ENCODE measurements around the gene RAB8B.

Gene RAB8B

GRCh38 chr15:63238796-63239195, 49.4 kb downstream of the RAB8B start:
- CTCF ChIA-PET: interaction anchor here (0.8 kb wide), 1 partner anchor 24 kb away, joined by 3 read pairs; no protein-coding TSS in a partner anchor
- no peak for TF ChIP-seq ZNF660 (tag by site-specific recombination; IDR thresholded peaks at IDR 0.05)
- TF ChIP-seq GLIS1 (tag by site-specific recombination; IDR thresholded peaks at IDR 0.05): peak; percentile 66
- TF ChIP-seq ZBTB48 (tag by site-specific recombination; IDR thresholded peaks at IDR 0.05): 0 out of 2 replicates have a peak, but pooled peaks have one; percentile 28
- TF ChIP-seq GLI2 (tag by site-specific recombination; IDR thresholded peaks at IDR 0.05; ENCODE audit: borderline replicate concordance, low read depth): no peak
- peak; percentile 37; the same call in 1 of the 2 replicates for TF ChIP-seq SP7 (tag by site-specific recombination; IDR thresholded peaks at IDR 0.05)
- peak; percentile 63 for TF ChIP-seq PRDM6 (tag by site-specific recombination; IDR thresholded peaks at IDR 0.05)
- no peak for TF ChIP-seq BCL6B (tag by site-specific recombination; IDR thresholded peaks at IDR 0.05)
- TF ChIP-seq ZNF280C (tag by site-specific recombination; IDR thresholded peaks at IDR 0.05): no peak
- no peak for TF ChIP-seq ZNF19 (tag by site-specific recombination; IDR thresholded peaks at IDR 0.05; ENCODE audit: low read depth)
- no peaks in the 10 kb centered on the region for H3K36me3 ChIP-seq (ENCODE audit: control insufficient read depth in 2 of 2, insufficient read depth in 1 of 2, low read length in 2 of 2)
- H3K9me3 ChIP-seq (ENCODE audit: control insufficient read depth, insufficient read depth, low read depth, low read length): no peaks in the 10 kb centered on the region
- POLR2A ChIA-PET: no interaction called here
- no peak overlapping the region for H3K27ac ChIP-seq (ENCODE audit: extremely low read depth, low read depth, low read length)
- no peaks in the 10 kb centered on the region; the same call in 1 of the 2 replicates for H3K4me1 ChIP-seq (ENCODE audit: control insufficient read depth, insufficient read depth, low read length)
- no peak overlapping the region for H3K4me3 ChIP-seq (ENCODE audit: low read depth, low read length)

- TF ChIP-seq ZBTB44 (tag by site-specific recombination; IDR thresholded peaks at IDR 0.05) (peak; percentile 96), ZNF623 (tag by site-specific recombination; IDR thresholded peaks at IDR 0.05) (no peak), SP7 (tag by site-specific recombination; IDR thresholded peaks at IDR 0.05) (peak; percentile 73), ZNF843 (tag by site-specific recombination; IDR thresholded peaks at IDR 0.05) (peak; percentile 43; the same call in 1 of the 2 replicates), PRDM6 (tag by site-specific recombination; IDR thresholded peaks at IDR 0.05) (peak; percentile 88), ZNF18 (tag by site-specific recombination; IDR thresholded peaks at IDR 0.05) (peak; percentile 77), FEZF1 (tag by site-specific recombination; IDR thresholded peaks at IDR 0.05) (0 out of 2 replicates have a peak, but pooled peaks have one; percentile 11), SETDB1 (IDR thresholded peaks at IDR 0.05; ENCODE audit: insufficient read length, low read length) (no peak), OSR2 (tag by site-specific recombination; IDR thresholded peaks at IDR 0.05) (peak; percentile 49; the same call in 1 of the 2 replicates)
- Histone ChIP-seq H3K36me3 (ENCODE audit: control insufficient read depth in 2 of 2, insufficient read depth in 1 of 2, low read length in 2 of 2) (no peaks in the 10 kb centered on the region), H3K4me1 (ENCODE audit: control insufficient read depth, insufficient read depth, low read length) (no peaks in the 10 kb centered on the region), H3K4me3 (ENCODE audit: low read depth, low read length) (no peak overlapping the region), H3K27ac (ENCODE audit: extremely low read depth, low read depth, low read length) (no peak overlapping the region), H3K9me3 (ENCODE audit: control insufficient read depth, insufficient read depth, low read depth, low read length) (no peaks in the 10 kb centered on the region)
- POLR2A ChIA-PET: interaction anchor here (0.7 kb wide), 1 partner anchor 23 kb away, joined by 3 read pairs; no protein-coding TSS in a partner anchor
- CTCF ChIA-PET: interaction anchor here (0.6 to 0.7 kb wide), 2 partner anchors 18 to 247 kb away, joined by 3 read pairs; no protein-coding TSS in a partner anchor
Observed at GRCh38 chr15:63240109-63240508, 50.7 kb downstream of the RAB8B start.
